ENCODE results near the gene SLC7A7. TPM values are rescaled to one million over a fixed set of nuclear protein-coding genes. Genes with fewer than 3 reads are reported as not detected.

The SLC7A7 gene
- total and polyA plus RNA-seq, 2 experiments from 2014 or later: 0.63 to 0.65 TPM

- 89% methylated on average over 1 of the region's 1 CpG for WGBS, 2 experiments (ENCODE audit: low coverage in 1 of 2, low lambda C conversion rate in 2 of 2, missing lambda C conversion rate in 2 of 2)
- H3K4me2 ChIP-seq (ENCODE audit: unreplicated experiment): no peak overlapping the region
- no peak overlapping the region for H2AFZ ChIP-seq
- no peaks in the 10 kb centered on the region for H3K27me3 ChIP-seq (replicated peaks; ENCODE audit: insufficient read depth)
- no peaks in the 10 kb centered on the region for H3K79me2 ChIP-seq (ENCODE audit: insufficient read depth)
- in situ Hi-C loops (cut with MboI): no loop called here
- H3K27ac ChIP-seq: no peak overlapping the region
- H4K20me1 ChIP-seq (ENCODE audit: insufficient read depth): no peaks in the 10 kb centered on the region
- no peaks in the 10 kb centered on the region for H3F3A ChIP-seq (ENCODE audit: insufficient read depth)
- no peak overlapping the region for H3K9ac ChIP-seq
- H3K9me3 ChIP-seq (ENCODE audit: low read depth): no peaks in the 10 kb centered on the region
- H3K4me3 ChIP-seq: no peak overlapping the region
- no peak for DNase-seq
- TF ChIP-seq EZH2 (IDR thresholded peaks at IDR 0.05; ENCODE audit: insufficient read depth, poor library complexity, severe bottlenecking) (no peak), EZH2phosphoT487 (IDR thresholded peaks at IDR 0.05; ENCODE audit: insufficient read depth, low read depth) (no peak)
- no peaks in the 10 kb centered on the region for H3K4me1 ChIP-seq (ENCODE audit: insufficient read depth)
- H3K9me2 ChIP-seq (ENCODE audit: insufficient read depth): no peaks in the 10 kb centered on the region
- H3K36me3 ChIP-seq (ENCODE audit: low read depth): no peaks in the 10 kb centered on the region
Measured at GRCh38 chr14:22723815-22724214, 91.4 kb downstream of the SLC7A7 start.

Small RNAs within 50 kb of the gene (small RNA-seq; reads per million reads assigned to genes)
- gene RF00019 (ENCODE audit: low read depth, low replicate concordance) (not detected), gene RF00588 (ENCODE audit: low read depth, low replicate concordance) (not detected)

Other genes starting within 250 kb of the SLC7A7 start
- gene DAD1, start 226.2 kb downstream of the SLC7A7 start, total RNA-seq (2014; rRNA removed; shearing (Covaris generic)): 369 and 375 TPM in 2 replicates
- gene DAD1, start 226.2 kb downstream of the SLC7A7 start, polyA plus RNA-seq (2016; fragmentation: Nextera tagmentation; extraction: Ambion mirVana): 637 and 653 TPM in 2 replicates
- gene ABHD4, start 217.1 kb downstream of the SLC7A7 start, total RNA-seq (2014; rRNA removed; shearing (Covaris generic)): 15.2 and 16.8 TPM in 2 replicates
- gene ABHD4, start 217.1 kb downstream of the SLC7A7 start, polyA plus RNA-seq (2016; fragmentation: Nextera tagmentation; extraction: Ambion mirVana): 26.5 and 27.8 TPM in 2 replicates
- gene OR6J1, start 171.1 kb downstream of the SLC7A7 start, total RNA-seq (2014; rRNA removed; shearing (Covaris generic)): not detected in 2 replicates
- gene OR6J1, start 171.1 kb downstream of the SLC7A7 start, polyA plus RNA-seq (2016; fragmentation: Nextera tagmentation; extraction: Ambion mirVana): not detected in 2 replicates
- 59.1 and 78.6 TPM in 2 replicates for gene OXA1L, start 48.7 kb downstream of the SLC7A7 start, total RNA-seq (2014; rRNA removed; shearing (Covaris generic))
- gene OXA1L, start 48.7 kb downstream of the SLC7A7 start, polyA plus RNA-seq (2016; fragmentation: Nextera tagmentation; extraction: Ambion mirVana): 48.1 and 48.8 TPM in 2 replicates
- gene MRPL52, start 14.5 kb upstream of the SLC7A7 start, total RNA-seq (2014; rRNA removed; shearing (Covaris generic)): 44.3 and 96.6 TPM in 2 replicates
- gene MRPL52, start 14.5 kb upstream of the SLC7A7 start, polyA plus RNA-seq (2016; fragmentation: Nextera tagmentation; extraction: Ambion mirVana): 208 and 230 TPM in 2 replicates
- 450 and 475 TPM in 2 replicates for gene MMP14, start 21.1 kb upstream of the SLC7A7 start, total RNA-seq (2014; rRNA removed; shearing (Covaris generic))
- 50.1 and 50.8 TPM in 2 replicates for gene MMP14, start 21.1 kb upstream of the SLC7A7 start, polyA plus RNA-seq (2016; fragmentation: Nextera tagmentation; extraction: Ambion mirVana)
- gene LRP10, start 56.3 kb upstream of the SLC7A7 start, total RNA-seq (2014; rRNA removed; shearing (Covaris generic)): 202 and 253 TPM in 2 replicates
- 159 and 161 TPM in 2 replicates for gene LRP10, start 56.3 kb upstream of the SLC7A7 start, polyA plus RNA-seq (2016; fragmentation: Nextera tagmentation; extraction: Ambion mirVana)
- gene REM2, start 67.8 kb upstream of the SLC7A7 start, total RNA-seq (2014; rRNA removed; shearing (Covaris generic)): 0.22 TPM in 1 of 2 replicates, not detected in the other
- 0.29 TPM in 1 of 2 replicates, not detected in the other for gene REM2, start 67.8 kb upstream of the SLC7A7 start, polyA plus RNA-seq (2016; fragmentation: Nextera tagmentation; extraction: Ambion mirVana)
- gene RBM23, start 103.7 kb upstream of the SLC7A7 start, total RNA-seq (2014; rRNA removed; shearing (Covaris generic)): 42.6 and 57.2 TPM in 2 replicates
- gene RBM23, start 103.7 kb upstream of the SLC7A7 start, polyA plus RNA-seq (2016; fragmentation: Nextera tagmentation; extraction: Ambion mirVana): 33.8 and 36.5 TPM in 2 replicates
- 42.2 and 61.0 TPM in 2 replicates for gene PRMT5, start 113.9 kb upstream of the SLC7A7 start, total RNA-seq (2014; rRNA removed; shearing (Covaris generic))
- gene PRMT5, start 113.9 kb upstream of the SLC7A7 start, polyA plus RNA-seq (2016; fragmentation: Nextera tagmentation; extraction: Ambion mirVana): 80.1 and 84.1 TPM in 2 replicates
- gene HAUS4, start 141.7 kb upstream of the SLC7A7 start, total RNA-seq (2014; rRNA removed; shearing (Covaris generic)): 29.0 and 35.0 TPM in 2 replicates
- gene HAUS4, start 141.7 kb upstream of the SLC7A7 start, polyA plus RNA-seq (2016; fragmentation: Nextera tagmentation; extraction: Ambion mirVana): 14.1 and 14.5 TPM in 2 replicates
- gene AJUBA, start 167.1 kb upstream of the SLC7A7 start, total RNA-seq (2014; rRNA removed; shearing (Covaris generic)): 62.7 and 70.7 TPM in 2 replicates
- 17.8 and 19.3 TPM in 2 replicates for gene AJUBA, start 167.1 kb upstream of the SLC7A7 start, polyA plus RNA-seq (2016; fragmentation: Nextera tagmentation; extraction: Ambion mirVana)
- 7.1 and 11.4 TPM in 2 replicates for gene C14orf93, start 194.7 kb upstream of the SLC7A7 start, total RNA-seq (2014; rRNA removed; shearing (Covaris generic))
- 2.2 and 3.4 TPM in 2 replicates for gene C14orf93, start 194.7 kb upstream of the SLC7A7 start, polyA plus RNA-seq (2016; fragmentation: Nextera tagmentation; extraction: Ambion mirVana)
- gene PSMB5, start 219.5 kb upstream of the SLC7A7 start, total RNA-seq (2014; rRNA removed; shearing (Covaris generic)): 217 and 263 TPM in 2 replicates
- gene PSMB5, start 219.5 kb upstream of the SLC7A7 start, polyA plus RNA-seq (2016; fragmentation: Nextera tagmentation; extraction: Ambion mirVana): 274 and 277 TPM in 2 replicates
- not detected in 2 replicates for gene PSMB11, start 226.8 kb upstream of the SLC7A7 start, total RNA-seq (2014; rRNA removed; shearing (Covaris generic))
- gene PSMB11, start 226.8 kb upstream of the SLC7A7 start, polyA plus RNA-seq (2016; fragmentation: Nextera tagmentation; extraction: Ambion mirVana): not detected in 2 replicates
- gene CDH24, start 242.1 kb upstream of the SLC7A7 start, total RNA-seq (2014; rRNA removed; shearing (Covaris generic)): 3.8 and 5.6 TPM in 2 replicates
- gene CDH24, start 242.1 kb upstream of the SLC7A7 start, polyA plus RNA-seq (2016; fragmentation: Nextera tagmentation; extraction: Ambion mirVana): 1.0 and 1.5 TPM in 2 replicates

Measured in GM23248 (cell line).